ENCODE data around the gene UVSSA.
A peak's percentile ranks its signal among the peaks of the same experiment; 100 is the strongest.

UVSSA gene

DNA sequence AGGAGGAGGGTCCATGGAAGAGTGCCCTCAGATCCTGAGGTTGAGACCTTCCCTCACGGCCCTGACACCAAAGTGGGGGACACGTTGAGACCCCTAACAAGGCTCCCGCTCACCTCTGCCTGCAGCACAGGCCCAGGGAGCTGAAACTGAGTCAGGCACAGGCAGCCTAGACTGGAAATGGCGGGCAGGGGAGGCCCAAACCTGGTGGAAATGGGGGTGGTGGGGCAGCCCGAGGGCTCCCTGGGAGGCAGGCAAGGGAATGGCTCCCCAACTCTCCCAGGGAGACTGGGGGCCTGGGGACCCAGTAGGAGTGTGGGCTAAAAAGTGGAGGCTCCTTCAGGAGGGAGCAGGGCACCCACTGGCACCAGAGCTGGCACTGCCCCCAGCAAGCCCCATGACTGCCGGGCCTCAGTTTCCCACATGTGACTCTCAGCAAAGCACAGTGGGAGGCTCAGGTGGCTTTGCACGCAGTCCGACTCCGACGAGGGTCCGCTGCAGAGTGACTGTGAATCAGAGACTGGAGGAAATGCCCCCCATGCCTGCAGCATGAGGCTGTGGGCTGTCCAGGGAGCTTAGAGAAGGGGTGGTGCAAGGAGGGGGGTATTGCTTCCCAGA, 53.3 kb downstream of the UVSSA start:
- no peak for DNase-seq

- no peak for DNase-seq
Measured at GRCh38 chr4:1400831-1401408, 53.9 kb downstream of the UVSSA start.

DNA sequence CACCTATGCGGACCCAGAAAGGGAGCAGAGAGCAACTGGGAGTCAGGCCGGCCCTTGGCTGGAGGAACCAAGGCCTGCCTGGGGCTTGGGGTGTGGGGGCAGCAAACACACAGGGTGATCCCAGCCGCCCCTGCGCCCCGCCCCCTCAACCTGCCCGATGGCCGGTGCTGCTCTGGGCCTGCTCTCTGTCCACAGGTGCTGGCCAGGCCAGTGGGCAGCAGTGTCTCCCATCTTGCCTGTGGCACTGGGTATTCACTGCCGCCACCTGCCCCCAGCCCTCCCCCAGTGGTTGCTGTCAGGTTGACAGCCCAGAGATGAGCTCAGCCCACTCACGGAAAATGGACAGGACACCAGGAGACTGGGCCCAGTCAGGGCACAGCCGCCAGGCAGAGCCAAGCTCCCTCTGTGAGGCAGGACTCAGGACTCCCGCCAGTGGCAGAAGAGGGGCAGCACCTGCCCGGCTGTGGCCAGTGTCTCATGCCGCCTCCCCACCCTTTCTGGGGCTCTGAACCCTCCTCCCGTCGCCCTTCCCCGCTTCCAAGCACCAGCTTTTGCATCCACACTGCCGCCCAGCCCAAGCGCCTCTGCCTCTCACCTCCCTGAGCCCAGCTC, 54.5 kb downstream of the UVSSA start:
- no peak for DNase-seq

GRCh38 chr4:1402021-1402515, 55.1 kb downstream of the UVSSA start:
- no peak for DNase-seq

GRCh38 chr4:1402516-1403091, 55.6 kb downstream of the UVSSA start:
- DNase-seq: no peak

DNA sequence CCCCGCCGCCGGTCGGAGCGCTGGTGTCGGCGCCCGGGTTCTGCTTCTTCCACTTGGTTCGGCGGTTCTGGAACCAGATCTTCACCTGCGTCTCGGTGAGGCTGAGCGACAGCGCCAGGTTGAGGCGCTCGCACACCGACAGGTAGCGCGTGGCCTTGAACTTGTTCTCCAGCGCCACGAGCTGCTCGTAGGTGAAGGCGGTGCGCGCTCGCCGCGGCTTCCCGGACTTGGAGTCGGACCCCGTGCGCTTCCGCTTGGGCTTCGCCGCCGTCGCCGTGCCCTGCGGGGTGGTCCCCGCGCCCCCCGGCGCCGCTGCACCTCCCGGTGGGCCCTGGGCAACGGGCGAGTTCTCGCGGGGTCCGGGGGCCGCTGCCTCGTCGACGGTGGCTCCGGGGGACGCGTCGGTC, 56.2 kb downstream of the UVSSA start:
- no peak for DNase-seq

- no peak for DNase-seq
Measured at GRCh38 chr4:1403591-1404572, 56.9 kb downstream of the UVSSA start.

- no peak for DNase-seq
Measured at GRCh38 chr4:1404573-1405253, 57.7 kb downstream of the UVSSA start.

- no peak for DNase-seq
Measured at GRCh38 chr4:1405254-1405635, 58.2 kb downstream of the UVSSA start.

GRCh38 chr4:1405636-1406393, 58.8 kb downstream of the UVSSA start:
- no peak for DNase-seq

GRCh38 chr4:1406394-1406980, 59.5 kb downstream of the UVSSA start, which contains the start of gene NKX1-1:
Gene NKX1-1 (minus strand): TSS chr4:1406442. CDS start chr4:1406442, 0 bp downstream.
- DNase-seq: no peak

DNA sequence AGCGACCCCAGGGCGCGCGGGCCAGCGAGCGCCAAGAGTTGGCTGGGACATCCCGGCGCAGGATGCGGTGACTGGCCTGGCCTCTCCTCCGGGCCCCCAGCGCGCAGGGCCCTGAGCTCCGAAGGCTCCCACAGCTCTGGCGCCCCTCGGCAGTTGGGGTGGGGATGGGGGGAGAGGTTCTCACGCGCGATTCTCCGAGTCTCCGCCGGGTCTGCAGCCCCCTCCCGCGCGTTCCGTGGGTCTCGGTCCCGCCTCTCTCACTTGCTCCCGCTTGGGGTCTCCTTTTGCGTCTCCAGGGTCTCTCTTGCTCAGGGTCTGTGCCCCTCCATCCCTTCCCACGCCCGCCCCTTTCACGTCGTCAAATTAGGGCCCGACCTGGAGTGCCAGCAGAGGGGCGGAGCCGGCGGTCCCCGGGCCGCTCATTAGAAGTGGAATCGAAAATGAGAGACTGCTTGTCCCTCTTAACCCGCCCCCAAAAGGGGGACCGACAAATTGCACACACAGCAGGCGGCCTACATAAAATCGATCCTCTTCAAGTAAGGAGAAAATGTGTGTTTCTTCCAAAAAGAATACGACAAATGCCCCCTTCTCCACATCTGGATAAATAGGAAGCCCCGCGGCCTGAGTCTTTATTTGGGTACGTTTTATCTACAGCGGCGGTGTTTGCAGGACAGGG, 60.1 kb downstream of the UVSSA start:
- DNase-seq: no peak

DNA sequence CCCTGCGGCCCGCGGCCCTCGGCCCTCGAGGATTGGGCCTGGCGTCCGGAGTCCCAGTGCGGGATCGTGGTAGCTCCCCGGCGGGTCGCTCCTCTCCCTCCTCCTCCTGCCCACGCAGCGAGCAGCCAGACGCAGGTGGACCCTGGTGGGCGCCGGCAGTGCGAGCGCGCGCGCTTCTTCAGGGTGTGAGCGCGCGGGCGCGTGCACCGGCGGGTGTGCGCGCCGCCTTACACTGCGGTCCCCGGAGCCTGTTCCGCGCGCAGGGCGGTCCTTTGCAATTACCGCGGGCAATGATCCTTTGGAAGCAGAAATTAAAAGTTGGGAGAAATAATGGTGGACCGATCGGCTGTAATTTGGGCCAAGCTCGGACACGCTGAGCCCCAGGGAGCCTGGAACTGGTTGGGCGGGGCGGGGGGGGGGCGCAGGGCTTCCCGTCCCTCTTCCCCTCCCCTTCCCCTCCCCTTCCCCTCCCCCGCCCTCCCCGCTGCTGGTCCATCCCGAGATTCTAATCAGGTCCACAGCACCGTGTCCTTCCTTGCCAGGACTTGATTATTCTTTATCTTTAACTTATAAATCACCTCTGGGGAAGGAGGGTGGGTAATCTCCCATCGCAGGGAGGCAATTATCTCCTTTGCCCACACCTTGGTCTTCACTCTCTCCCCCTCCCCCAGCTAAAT, 60.8 kb downstream of the UVSSA start:
- DNase-seq: no peak

- DNase-seq: no peak
Measured at GRCh38 chr4:1408418-1408817, 61.4 kb downstream of the UVSSA start.

DNA sequence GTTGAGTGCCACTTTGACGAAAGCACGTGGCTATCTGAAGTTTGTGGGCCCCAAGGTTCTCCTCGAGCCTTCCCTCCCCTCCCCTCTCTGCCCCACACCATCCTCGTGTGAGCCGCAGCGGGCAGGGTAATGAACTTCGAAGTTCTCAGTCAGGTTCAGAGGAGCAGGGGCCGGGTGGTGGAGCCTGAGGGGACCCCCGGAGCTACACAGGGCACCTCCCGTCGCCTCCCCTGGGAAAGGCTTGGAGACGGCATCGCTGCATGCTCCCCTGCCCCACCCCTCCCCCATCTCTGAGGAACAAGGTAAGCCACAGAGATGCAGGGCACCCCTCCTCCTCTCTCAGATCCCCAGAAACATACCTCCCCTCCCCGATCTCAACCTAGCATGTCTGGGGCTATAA, 62.1 kb downstream of the UVSSA start:
- DNase-seq: no peak

- DNase-seq: no peak
Measured at GRCh38 chr4:1409491-1410425, 62.8 kb downstream of the UVSSA start.

- peak; percentile 45 for DNase-seq
Measured at GRCh38 chr4:1410491-1411325, 63.7 kb downstream of the UVSSA start.

Measured in activated CD4-positive, alpha-beta T cell treated with anti-CD3 and anti-CD28 coated beads, Interleukin-2, amount 50 U/mL, for 1 hour (primary cell).